Stimulated activated memory B cell treated with anti-CD40 and anti-IgM and Interleukin-4, amounts not matched to agents 10 μg/mL and 1 μg/mL and 100 μg/mL, for 72 hours (primary cell): ENCODE results near the gene SLC38A9.

Experiments used
- ATAC-seq: fragments of 150-1000 bp; cut with Tn5 transposase; 2 replicates; pipeline ENCODE4 v1.10.0; 2021
- H3K27ac Mint-ChIP-seq: one replicate; pipeline ENCODE4 v1.8.0; 2022; ENCODE audit warnings: mild to moderate bottlenecking, mixed read lengths
- H3K27me3 Mint-ChIP-seq: one replicate; pipeline ENCODE4 v1.8.0; 2022; ENCODE audit warnings: mixed read lengths
- H3K36me3 Mint-ChIP-seq: one replicate; pipeline ENCODE4 v1.8.0; 2022; ENCODE audit warnings: mixed read lengths
- H3K4me1 Mint-ChIP-seq: one replicate; pipeline ENCODE4 v1.8.0; 2022; ENCODE audit warnings: mixed read lengths
- H3K4me3 Mint-ChIP-seq: one replicate; pipeline ENCODE4 v1.8.0; 2022; ENCODE audit warnings: mild to moderate bottlenecking, moderate library complexity, mixed read lengths
- H3K9me3 Mint-ChIP-seq: one replicate; pipeline ENCODE4 v1.8.0; 2022; ENCODE audit warnings: mixed read lengths

The SLC38A9 gene

GRCh38 chr5:55597014-55597981, 114.8 kb downstream of the SLC38A9 start:
- Mint-ChIP-seq H3K27ac (no peak overlapping the region), H3K4me1 (peaks cover 12% of the 10 kb centered on the region), H3K9me3 (no peaks in the 10 kb centered on the region), H3K4me3 (no peak overlapping the region), H3K27me3 (peaks cover 13% of the 10 kb centered on the region), H3K36me3 (no peaks in the 10 kb centered on the region)
- ATAC-seq, result no peak

- Mint-ChIP-seq H3K36me3 (no peaks in the 10 kb centered on the region), H3K27me3 (peaks cover 13% of the 10 kb centered on the region), H3K9me3 (no peaks in the 10 kb centered on the region), H3K4me3 (no peak overlapping the region), H3K4me1 (peaks cover 9% of the 10 kb centered on the region), H3K27ac (no peak overlapping the region)
- ATAC-seq, result no peak
Observed at GRCh38 chr5:55594671-55595070, 117.5 kb downstream of the SLC38A9 start.

- no peaks in the 10 kb centered on the region for H3K36me3 Mint-ChIP-seq
- no peak overlapping the region for H3K27ac Mint-ChIP-seq
- ATAC-seq, result no peak
- H3K27me3 Mint-ChIP-seq, result peaks cover 13% of the 10 kb centered on the region
- H3K9me3 Mint-ChIP-seq, result no peaks in the 10 kb centered on the region
- no peak overlapping the region for H3K4me3 Mint-ChIP-seq
- peaks cover 9% of the 10 kb centered on the region for H3K4me1 Mint-ChIP-seq
Observed at GRCh38 chr5:55593115-55593472, 119.0 kb downstream of the SLC38A9 start.

GRCh38 chr5:55592388-55593114, 119.6 kb downstream of the SLC38A9 start:
- Mint-ChIP-seq H3K36me3 (no peaks in the 10 kb centered on the region), H3K27me3 (peaks cover 13% of the 10 kb centered on the region), H3K4me1 (peaks cover 9% of the 10 kb centered on the region), H3K27ac (no peak overlapping the region), H3K9me3 (no peaks in the 10 kb centered on the region), H3K4me3 (no peak overlapping the region)
- ATAC-seq, result no peak

- H3K27ac Mint-ChIP-seq, result no peak overlapping the region
- H3K4me1 Mint-ChIP-seq, result peaks cover 9% of the 10 kb centered on the region
- no peaks in the 10 kb centered on the region for H3K9me3 Mint-ChIP-seq
- ATAC-seq, result no peak
- H3K36me3 Mint-ChIP-seq, result no peaks in the 10 kb centered on the region
- peaks cover 13% of the 10 kb centered on the region for H3K27me3 Mint-ChIP-seq
- no peak overlapping the region for H3K4me3 Mint-ChIP-seq
Observed at GRCh38 chr5:55591686-55592085, 120.4 kb downstream of the SLC38A9 start.

GRCh38 chr5:55585206-55585610, 126.9 kb downstream of the SLC38A9 start:
- no peak for ATAC-seq
- no peak overlapping the region for H3K4me3 Mint-ChIP-seq
- H3K36me3 Mint-ChIP-seq, result no peaks in the 10 kb centered on the region
- H3K27me3 Mint-ChIP-seq, result no peaks in the 10 kb centered on the region
- H3K27ac Mint-ChIP-seq, result no peak overlapping the region
- peaks cover 13% of the 10 kb centered on the region for H3K4me1 Mint-ChIP-seq
- no peaks in the 10 kb centered on the region for H3K9me3 Mint-ChIP-seq

- H3K27me3 Mint-ChIP-seq, result no peaks in the 10 kb centered on the region
- H3K36me3 Mint-ChIP-seq, result no peaks in the 10 kb centered on the region
- no peak overlapping the region for H3K4me3 Mint-ChIP-seq
Observed at GRCh38 chr5:55584398-55585205, 127.5 kb downstream of the SLC38A9 start.

GRCh38 chr5:55583578-55583977, 128.5 kb downstream of the SLC38A9 start:
- Mint-ChIP-seq H3K4me3 (no peak overlapping the region), H3K27me3 (no peaks in the 10 kb centered on the region), H3K36me3 (no peaks in the 10 kb centered on the region), H3K4me1 (peaks cover 11% of the 10 kb centered on the region), H3K27ac (no peak overlapping the region), H3K9me3 (no peaks in the 10 kb centered on the region)
- ATAC-seq, result no peak

More at GRCh38 chr5:55584398-55585205, 127.5 kb downstream of the SLC38A9 start:
- peaks cover 11% of the 10 kb centered on the region for H3K4me1 Mint-ChIP-seq
- H3K27ac Mint-ChIP-seq, result no peak overlapping the region
- ATAC-seq, result no peak
- no peaks in the 10 kb centered on the region for H3K9me3 Mint-ChIP-seq

- peaks cover 11% of the 10 kb centered on the region for H3K4me1 Mint-ChIP-seq
- peak; percentile 64 for ATAC-seq
- H3K4me3 Mint-ChIP-seq, result no peak overlapping the region
- peak overlapping the region; percentile 41 for H3K27ac Mint-ChIP-seq
- no peaks in the 10 kb centered on the region for H3K36me3 Mint-ChIP-seq
- no peaks in the 10 kb centered on the region for H3K27me3 Mint-ChIP-seq
- H3K9me3 Mint-ChIP-seq, result no peaks in the 10 kb centered on the region
Observed at GRCh38 chr5:55582256-55582655, 129.9 kb downstream of the SLC38A9 start.

GRCh38 chr5:55580042-55580441, 132.1 kb downstream of the SLC38A9 start:
- Mint-ChIP-seq H3K36me3 (no peaks in the 10 kb centered on the region), H3K27me3 (no peaks in the 10 kb centered on the region), H3K4me3 (no peak overlapping the region), H3K27ac (no peak overlapping the region), H3K4me1 (peaks cover 11% of the 10 kb centered on the region), H3K9me3 (no peaks in the 10 kb centered on the region)
- ATAC-seq, result no peak

GRCh38 chr5:55578771-55579170, 133.4 kb downstream of the SLC38A9 start:
- Mint-ChIP-seq H3K36me3 (no peaks in the 10 kb centered on the region), H3K9me3 (no peaks in the 10 kb centered on the region), H3K4me1 (peaks cover 11% of the 10 kb centered on the region), H3K27me3 (peaks cover 2% of the 10 kb centered on the region), H3K4me3 (no peak overlapping the region), H3K27ac (no peak overlapping the region)
- ATAC-seq, result no peak

GRCh38 chr5:55577353-55578060, 134.6 kb downstream of the SLC38A9 start:
- Mint-ChIP-seq H3K27ac (no peak overlapping the region), H3K27me3 (peaks cover 9% of the 10 kb centered on the region), H3K9me3 (no peaks in the 10 kb centered on the region), H3K4me1 (peaks cover 4% of the 10 kb centered on the region), H3K36me3 (no peaks in the 10 kb centered on the region), H3K4me3 (no peak overlapping the region)
- no peak for ATAC-seq

- Mint-ChIP-seq H3K4me3 (no peak overlapping the region), H3K4me1 (no peaks in the 10 kb centered on the region)
Observed at GRCh38 chr5:55576661-55577060, 135.5 kb downstream of the SLC38A9 start.

More at GRCh38 chr5:55576661-55577060, 135.5 kb downstream of the SLC38A9 start:
- Mint-ChIP-seq H3K9me3 (no peaks in the 10 kb centered on the region), H3K27me3 (peaks cover 9% of the 10 kb centered on the region), H3K36me3 (no peaks in the 10 kb centered on the region), H3K27ac (no peak overlapping the region)
- no peak for ATAC-seq
